HG02610 (cell line): ENCODE results near the gene TMEM255B.
"Not testable (repeated sequence)": the region's sequence is repeated elsewhere in the genome, so short reads cannot be mapped to it uniquely, and the experiment has no call there.

Experiments
- ATAC-seq: cut with Tn5 transposase; IDR thresholded peaks from one replicate; pipeline ENCODE4 v1.9.1; 2021; ENCODE audit warnings: mild to moderate bottlenecking, moderate library complexity; ENCODE audit not compliant: unreplicated experiment

Gene TMEM255B

DNA sequence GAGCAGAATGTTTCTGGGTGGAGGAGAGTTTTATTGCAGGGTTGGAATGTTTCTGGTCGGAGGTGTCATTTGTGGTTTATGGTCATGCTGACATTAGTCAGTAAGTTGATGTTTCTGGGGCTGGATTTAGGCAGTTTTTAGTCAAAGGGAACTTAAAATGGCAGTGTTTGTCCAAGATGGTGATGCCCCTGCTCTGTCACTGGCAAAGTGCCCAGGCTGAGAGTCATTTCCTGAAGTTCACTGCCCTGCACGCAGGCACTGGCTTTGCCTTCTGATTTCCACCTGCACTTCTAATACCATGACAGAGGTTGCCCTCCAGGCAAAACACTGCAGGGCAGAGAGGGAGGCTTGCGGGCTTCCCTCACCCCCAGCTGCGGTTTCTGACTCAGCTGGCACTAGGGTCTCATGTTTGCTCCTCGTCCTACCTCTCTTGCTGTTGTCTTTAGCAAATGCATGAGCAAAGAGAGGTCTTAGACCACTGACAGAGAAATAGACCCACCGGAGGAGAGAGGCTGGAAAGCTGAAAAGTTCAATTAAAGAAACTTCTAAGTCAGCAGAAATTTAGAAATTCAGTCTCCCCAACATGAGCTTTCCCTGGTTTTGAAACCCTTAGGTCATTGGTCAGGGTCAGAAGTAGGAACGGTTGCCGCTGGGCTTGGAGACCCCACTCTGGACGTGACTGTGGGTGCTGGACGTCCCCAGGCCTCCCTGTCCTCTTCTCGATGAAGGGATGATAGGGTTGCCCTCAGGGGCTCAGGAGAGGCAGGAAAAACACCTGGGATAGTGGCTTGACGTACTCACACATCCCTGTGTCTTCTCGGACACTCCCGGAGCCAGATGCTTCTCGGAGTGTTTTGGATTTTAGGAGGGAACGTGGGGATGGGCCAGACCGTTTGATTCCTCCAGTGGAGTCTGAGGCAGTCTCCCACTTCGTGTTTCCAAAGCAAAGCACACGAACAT, 26.3 kb downstream of the TMEM255B start:
- ATAC-seq, result no peak

DNA sequence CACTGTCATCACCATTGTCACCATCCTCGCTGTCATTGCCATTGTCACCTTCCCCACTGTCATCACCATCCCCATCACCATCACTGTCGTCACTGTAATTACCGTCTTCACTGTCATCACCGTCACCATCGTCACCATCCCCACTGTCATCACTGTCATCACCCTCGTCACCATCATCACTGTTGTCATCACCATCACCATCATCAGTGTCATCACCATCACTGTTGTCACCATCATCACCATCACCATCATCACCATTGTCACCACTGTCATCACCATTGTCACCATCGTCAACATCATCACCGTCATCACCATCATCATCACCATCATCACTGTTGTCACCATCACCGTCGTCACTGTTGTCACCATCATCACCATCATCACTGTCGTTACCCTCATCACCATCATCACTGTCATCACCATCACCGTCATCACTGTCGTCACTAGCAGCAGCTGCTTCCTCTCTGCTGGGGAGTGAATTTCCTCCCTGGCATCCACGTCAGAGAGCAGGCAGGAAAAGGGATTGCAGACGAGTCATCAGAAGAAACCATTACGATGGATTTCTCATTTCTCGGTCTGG, 27.3 kb downstream of the TMEM255B start:
- no peak for ATAC-seq

GRCh38 chr13:113787694-113788093, 28.7 kb downstream of the TMEM255B start:
- ATAC-seq, result no peak

- ATAC-seq, result no peak
Observed at GRCh38 chr13:113788413-113789135, 29.5 kb downstream of the TMEM255B start.

GRCh38 chr13:113789167-113789566, 30.1 kb downstream of the TMEM255B start:
- no peak for ATAC-seq

DNA sequence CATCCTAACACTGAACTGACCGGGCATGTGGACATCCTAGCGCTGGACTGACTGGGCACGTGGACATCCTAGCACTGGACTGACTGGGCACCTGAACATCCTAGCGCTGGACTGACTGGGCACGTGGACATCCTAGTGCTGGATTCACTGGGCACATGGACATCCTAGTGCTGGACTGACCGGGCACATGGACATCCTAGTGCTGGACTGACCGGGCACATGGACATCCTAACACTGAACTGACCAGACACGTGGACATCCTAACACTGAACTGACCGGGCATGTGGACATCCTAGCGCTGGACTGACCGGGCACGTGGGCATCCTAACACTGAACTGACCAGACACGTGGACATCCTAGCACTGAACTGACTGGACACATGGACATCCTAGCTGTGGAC, 30.9 kb downstream of the TMEM255B start:
- not testable (repeated sequence) for ATAC-seq

- ATAC-seq, result no peak
Observed at GRCh38 chr13:113791226-113791625, 32.2 kb downstream of the TMEM255B start.

- no peak for ATAC-seq
Observed at GRCh38 chr13:113791761-113792160, 32.7 kb downstream of the TMEM255B start.

DNA sequence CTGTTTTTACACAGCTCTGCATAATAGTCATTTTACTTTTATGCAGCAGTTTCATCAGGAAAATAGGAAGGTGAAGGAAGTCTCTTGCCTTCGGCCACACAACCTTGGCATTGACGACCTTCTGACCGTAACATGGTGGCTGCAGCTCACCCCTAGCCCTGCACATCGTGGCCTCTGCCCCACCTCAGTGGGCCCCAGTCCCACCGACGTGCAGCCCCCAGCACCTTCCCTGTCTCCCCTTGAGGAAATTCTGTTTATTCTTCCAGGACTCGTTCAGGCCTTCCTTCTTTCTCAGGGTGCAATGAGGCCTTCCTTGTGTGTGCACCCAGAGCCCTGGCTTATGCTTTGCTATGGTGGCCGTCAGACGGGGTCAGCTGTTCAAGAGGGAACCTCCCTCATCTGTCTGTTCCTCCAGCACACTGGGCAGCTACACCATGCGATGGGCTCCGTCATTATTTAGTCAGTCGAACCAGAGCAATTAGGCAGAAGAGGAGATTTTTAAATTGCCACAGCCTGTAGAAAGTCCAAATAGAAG, 33.3 kb downstream of the TMEM255B start:
- no peak for ATAC-seq

GRCh38 chr13:113792886-113793717, 34.1 kb downstream of the TMEM255B start:
- ATAC-seq, result no peak

GRCh38 chr13:113793718-113794085, 34.7 kb downstream of the TMEM255B start:
- no peak for ATAC-seq

- no peak for ATAC-seq
Observed at GRCh38 chr13:113794086-113794485, 35.1 kb downstream of the TMEM255B start.

DNA sequence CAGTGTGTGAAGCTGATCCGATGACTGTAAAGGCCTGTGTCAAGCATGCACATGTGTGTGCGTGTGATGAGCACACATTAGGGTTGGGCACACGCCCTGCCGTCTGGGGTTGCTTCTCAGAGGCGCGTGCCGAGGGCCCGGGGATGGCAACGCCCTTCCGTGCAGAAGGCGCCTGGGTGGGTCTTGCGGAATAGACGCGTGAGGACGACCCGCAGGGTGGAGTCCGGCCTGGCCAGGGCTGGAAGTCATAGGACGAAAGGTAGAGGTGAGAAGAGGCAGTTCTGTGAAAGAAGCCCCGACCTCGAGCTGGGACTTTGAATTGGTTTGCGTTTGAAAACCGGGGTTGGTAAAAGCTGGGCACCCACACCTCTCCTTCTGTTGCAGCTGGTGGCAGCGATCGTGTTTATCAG, 35.7 kb downstream of the TMEM255B start:
- ATAC-seq, result no peak

DNA sequence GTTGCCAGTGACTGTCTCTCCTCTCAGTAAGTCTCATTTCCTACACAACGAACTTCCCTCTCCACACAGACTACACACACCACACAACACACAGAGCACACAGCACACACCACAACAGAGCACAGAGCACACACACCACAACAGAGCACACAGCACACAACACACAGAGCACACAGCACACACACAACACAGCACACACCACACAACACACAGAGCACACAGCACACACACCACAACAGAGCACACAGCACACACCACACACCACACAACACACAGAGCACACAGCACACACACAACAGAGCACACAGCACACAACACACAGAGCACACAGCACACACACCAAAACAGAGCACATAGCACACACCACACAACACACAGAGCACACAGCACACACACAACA, 36.3 kb downstream of the TMEM255B start:
- ATAC-seq, result not testable (repeated sequence)

- ATAC-seq, result no peak
Observed at GRCh38 chr13:113796211-113796963, 37.4 kb downstream of the TMEM255B start.

DNA sequence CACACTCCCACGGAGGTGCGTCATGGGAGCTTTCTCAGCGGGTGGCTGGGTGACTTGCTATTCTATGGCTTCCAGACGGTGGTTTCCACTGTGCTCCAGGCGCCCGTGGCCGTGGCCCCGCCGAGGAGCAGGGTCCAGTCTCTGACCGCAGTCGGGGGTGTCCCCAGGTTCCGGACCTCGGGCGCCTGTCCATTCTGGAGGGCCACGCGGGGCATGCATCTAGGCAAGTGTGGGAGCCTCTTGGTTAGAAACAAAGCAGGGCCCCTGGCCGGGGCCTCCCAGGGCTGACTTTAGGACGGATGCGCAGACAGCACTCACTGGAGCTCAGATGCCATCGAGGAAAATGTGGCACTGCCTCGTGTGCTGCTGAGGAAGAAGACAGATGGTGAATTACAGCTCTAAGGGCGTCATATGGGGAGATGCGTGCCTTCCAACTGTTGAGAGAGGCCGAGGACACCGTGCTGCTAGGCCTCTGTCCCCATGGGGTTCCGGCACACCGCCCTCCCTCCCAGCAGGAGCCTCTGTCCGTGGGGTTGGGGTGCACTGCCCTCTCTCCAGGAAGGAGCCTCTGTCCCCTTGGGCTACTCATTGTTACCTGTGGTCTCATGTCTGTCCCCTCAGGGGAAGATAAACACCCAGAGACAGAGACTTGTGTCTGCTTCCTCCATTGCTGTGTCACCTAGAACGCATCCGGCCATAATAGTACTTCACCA, 38.1 kb downstream of the TMEM255B start:
- no peak for ATAC-seq

GRCh38 chr13:113798200-113798811, 39.3 kb downstream of the TMEM255B start:
- ATAC-seq, result no peak

GRCh38 chr13:113800576-113800926, 41.5 kb downstream of the TMEM255B start:
- ATAC-seq, result no peak
